HG03135 (cell line): ENCODE measurements around the gene CLMN.

Experiments
- ATAC-seq: cut with Tn5 transposase; IDR thresholded peaks from one replicate; pipeline ENCODE4 v1.9.1; 2021; ENCODE audit warnings: mild to moderate bottlenecking, moderate library complexity; ENCODE audit not compliant: unreplicated experiment

CLMN gene

GRCh38 chr14:95341564-95341963, 21.9 kb upstream of the CLMN start:
- no peak for ATAC-seq

DNA sequence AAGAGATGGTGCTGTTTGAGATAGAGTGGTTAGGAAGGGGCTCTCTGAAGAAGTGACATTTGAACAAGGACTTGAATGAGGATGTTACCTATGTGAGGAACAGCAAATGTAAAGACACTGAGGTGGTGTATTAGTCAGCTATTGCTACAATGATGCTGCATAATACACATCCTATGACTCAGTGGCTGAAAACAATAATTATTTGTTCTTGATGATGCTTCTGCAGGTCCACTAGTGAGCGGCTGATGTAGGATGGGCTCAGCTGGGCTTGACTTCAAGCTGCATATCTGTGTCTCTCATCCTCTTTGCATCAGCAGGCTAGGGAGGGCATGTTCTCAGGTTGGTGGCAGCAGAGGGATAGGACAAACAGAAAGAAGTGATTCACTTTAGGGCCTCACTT, 21.4 kb upstream of the CLMN start:
- ATAC-seq = no peak

- ATAC-seq = no peak
These were observed 20.5 kb upstream of the CLMN start for GRCh38 chr14:95340201-95340697.

DNA sequence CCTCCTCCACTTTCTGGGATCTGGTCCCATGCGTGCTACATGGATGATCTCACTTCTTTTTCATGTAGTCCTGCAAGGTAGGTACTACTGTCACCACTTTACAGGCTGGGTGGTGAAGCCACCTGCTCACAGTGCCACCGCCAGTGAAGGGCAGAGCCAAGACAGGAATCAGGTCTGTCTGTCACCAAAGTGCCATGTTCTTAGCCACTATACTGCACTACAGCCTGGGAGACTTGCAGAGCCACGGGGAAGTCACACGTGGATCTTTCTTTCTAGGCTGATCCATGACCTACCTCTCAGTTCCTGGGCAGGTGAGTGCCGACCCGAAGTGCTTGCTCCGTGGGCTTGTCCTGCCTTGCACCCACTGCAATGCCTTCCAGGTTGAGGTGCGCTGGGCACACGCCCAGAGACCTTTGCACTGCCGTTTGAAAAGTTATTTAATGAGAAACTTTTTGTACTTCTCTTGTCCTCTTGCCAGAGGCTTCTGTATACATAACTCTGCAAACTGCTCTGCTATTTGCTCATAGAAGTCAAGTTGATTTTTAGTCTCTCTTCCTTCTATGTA, 19.7 kb upstream of the CLMN start:
- ATAC-seq = no peak

- ATAC-seq = no peak
These were observed 18.7 kb upstream of the CLMN start for GRCh38 chr14:95338436-95338835.

DNA sequence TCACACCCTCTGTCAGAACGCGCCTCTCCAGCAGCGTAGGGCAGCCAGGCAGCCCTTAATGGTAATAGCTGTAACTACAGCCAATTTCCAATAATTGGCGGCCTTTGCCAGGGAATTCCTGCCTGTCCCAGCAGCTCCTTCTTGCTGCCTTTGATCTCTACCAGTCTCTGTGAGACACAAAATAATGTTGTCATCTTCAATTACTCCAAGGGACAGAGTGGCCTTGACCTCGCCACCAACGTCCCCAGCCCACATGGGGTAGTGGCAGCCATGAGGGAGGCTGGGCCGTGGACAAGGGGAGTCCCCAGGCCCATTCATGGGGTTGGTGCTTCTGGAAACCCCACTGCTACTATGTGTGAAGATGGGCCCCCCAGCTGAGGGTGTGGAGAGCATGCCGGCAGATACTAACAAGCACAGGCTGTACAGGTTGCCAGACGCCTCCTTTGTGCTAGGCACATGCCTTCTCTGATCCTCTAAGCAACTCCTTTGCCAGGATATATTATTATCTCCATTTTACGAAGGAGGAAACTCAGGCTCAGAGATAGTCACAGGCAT, 17.4 kb upstream of the CLMN start:
- ATAC-seq = no peak

DNA sequence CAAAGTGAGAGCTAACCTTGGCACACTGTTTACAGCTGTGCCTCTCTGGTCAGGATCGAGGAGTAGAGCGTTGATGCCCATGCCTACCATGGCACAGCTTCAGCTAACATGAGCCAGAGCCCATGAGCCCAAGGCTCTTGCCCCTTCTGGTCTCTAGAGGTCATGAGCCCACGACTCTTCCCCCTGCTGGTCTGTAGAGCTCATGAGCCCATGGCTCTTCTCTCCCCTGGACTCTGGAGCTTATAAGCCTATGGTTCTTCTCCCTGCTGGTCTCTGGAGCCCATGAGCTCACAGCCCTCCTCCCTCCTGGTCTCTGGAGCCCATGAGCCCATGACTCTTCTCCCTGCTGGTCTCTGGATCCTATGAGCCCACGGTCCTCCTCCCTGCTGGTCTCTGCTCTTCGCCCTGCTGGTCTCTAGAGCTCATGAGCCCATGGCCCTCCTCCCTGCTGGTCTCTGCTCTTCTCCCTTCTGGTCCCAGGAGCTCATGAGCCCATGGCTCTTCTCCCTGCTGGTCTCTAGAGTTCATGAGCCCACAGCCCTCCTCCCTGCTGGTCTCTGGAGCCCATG, 16.6 kb upstream of the CLMN start:
- no peak for ATAC-seq

DNA sequence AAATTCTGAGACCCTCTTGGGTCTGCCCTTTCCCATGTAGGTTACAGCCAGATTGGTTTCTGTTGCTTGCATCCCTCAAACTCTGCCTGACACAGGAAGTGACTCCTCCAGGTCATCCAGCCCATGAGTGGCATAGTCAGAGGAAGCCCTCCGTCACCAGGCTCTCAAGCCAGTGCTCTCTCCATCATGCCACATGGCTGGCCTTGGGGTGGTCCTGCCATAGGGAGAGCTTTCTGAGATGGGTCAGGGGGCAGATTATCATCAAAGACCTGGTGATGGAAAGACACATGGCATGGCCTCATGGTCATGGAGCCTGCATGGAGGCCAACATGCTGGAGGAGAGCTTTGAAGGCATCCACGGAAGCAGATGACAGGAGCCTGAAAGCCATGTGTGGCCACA, 15.4 kb upstream of the CLMN start:
- ATAC-seq = no peak

DNA sequence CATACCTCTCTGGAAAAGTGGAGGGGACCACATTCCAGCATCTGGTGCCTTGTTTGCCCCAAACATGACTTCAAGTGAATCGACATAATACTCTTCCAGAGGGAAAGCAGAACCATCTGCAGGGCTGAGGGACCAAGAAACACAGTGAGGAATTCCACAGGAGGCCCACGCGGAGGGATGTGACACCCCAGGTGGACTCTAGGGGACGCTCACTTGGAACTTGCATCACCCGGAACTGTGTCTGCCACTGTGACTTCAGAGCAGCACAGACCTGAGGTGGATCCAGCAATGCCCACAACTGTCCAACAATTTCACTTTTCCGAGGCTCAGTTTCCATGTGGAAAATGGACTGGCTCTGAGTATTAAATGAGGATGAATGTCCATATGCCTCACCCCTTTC, 14.3 kb upstream of the CLMN start:
- ATAC-seq = no peak

DNA sequence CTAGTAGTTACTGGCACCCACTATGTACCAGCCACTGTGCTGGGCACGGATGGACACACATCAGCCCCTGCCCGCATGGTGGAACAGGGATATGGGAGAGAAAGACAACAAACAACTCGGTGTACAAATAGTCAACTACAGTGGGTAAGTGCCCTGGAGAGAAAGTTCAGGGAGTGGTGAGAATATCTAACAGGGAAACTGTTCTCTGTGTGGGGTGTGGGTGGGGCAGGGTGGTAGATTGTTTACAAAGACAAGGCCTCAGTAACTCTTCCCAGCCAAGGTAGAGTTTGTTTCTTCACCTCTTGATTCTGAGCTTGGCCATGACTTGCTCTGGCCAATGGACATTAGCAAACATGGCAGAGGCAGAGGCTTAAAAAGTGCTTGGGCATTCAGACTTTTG, 12.9 kb upstream of the CLMN start:
- ATAC-seq = no peak

DNA sequence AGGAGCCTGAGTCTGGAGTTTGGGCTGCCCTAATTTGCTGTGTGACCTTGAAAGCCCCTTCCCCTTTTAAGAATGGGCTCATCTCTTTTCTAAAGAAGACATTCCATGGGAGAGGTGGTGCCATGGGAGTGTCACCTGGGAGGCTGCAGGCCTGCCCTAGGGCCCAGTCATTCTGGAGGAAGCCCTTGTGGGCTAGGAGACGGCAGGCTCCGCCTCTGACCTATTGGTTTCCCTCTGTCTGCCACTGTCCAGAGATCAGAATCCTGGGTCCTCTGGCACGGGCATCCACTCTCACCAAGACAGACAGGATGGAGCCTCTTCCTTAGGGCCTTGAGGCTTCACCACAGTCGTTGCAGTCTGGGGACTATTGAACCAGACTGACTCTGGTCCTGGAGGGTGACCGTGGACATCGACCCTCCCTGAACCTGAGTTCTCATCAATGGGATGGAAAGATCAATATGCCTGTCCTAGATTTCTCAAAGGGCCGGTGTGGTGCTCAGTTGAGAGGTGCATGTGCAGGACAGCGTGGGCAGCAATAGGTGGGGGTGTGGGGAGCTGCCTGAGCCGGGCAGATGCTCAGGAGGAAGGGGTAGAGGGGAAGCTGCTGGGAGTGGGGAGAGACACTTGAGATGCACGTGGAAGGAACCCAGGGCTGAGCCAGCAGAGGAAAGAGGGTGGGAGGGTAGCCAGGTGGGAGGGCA, 12.2 kb upstream of the CLMN start:
- ATAC-seq = no peak

GRCh38 chr14:95330591-95331370, 11.1 kb upstream of the CLMN start:
- no peak for ATAC-seq

DNA sequence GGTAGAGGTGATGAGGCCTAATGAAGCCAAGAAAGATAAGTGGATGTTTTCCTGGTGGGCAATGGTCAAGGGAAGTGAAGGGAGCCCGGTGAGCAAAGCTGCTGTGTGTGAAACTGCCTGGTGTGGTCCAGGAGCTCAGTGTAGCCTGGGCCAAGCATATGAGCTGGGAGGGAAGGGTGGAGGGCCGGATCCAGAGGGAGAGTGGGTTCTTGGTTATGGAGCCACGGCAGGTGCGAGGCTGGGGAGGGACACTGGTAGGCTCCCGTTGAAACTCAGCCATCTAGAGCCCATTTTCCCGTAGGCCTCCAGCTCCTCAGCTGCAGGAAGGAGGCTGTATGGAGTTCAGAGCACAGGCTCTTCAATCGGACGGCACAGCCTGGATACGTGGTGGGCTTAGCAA, 10.2 kb upstream of the CLMN start:
- no peak for ATAC-seq

DNA sequence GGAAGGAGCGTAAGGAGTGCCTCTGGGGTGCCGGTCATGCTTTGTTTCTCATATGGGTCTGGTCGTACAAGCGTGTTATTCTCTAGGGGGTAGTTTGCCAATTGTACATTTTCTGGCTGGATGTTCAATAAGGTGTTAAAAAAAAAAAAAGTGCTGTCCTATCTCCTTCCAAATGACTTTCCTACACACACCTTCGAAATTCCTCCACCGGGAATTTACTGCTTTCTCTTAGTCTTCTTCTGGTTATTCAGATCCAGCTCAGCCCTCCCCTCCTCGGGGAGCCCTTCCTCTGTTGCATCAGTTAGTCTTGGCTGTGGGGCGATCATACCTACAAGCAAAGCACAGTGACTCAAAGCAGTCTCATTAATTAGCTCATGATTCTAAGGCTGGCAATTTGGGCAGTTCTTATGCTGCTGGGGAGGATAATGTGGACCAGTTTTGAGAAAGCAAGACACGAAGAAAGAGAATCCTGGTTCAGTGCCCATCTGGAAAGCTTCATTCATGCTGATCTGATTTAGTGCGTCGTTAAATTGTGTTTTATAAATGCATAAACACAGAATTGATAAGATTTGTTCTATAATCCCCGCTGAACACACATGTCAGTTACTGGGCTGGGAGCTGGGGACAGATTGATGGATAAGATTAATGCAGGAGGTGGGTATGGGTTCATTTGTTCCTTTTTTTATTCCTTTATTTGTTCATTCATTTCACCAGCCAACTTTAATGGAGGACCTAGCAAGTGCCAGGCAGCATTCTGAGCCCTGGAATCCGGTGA, 9.2 kb upstream of the CLMN start:
- no peak for ATAC-seq

DNA sequence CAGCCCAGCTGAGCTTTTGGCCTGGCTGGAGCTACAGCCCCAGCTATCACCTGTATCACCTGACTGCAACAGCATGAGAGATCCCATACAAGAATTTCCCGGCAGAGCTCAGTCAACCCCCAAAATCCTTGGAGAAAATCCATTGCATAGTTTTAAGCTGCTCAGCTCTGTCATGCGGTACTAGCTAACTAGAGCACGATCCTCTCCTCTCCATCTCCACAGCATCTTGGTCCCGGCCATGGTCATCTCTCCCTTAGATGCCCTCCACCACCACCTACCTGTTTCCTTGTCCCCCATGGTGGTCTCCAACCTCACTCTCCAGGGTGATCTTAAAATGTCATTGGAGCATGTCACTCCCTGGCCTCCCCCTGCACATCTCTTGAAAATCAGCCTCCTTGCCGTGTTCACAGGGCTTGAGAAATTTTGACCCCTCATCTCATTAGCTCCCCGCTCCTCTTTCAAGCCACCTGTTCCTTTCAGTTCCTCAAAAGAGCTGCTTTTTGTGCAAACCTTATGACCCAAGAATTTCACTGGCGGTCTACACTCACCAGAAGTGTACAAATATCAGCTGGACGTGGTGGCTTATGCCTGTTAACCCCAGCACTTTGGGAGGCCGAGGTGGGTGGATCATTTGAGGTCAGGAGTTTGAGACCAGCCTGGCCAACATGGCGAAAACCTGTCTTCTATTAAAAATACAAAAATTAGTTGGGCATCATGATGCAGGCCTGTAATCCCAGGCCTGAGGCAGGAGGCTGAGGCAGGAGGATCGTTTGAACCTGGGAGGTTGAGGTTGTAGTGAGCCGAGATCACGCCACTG, 8.1 kb upstream of the CLMN start:
- ATAC-seq = peak; percentile 94

DNA sequence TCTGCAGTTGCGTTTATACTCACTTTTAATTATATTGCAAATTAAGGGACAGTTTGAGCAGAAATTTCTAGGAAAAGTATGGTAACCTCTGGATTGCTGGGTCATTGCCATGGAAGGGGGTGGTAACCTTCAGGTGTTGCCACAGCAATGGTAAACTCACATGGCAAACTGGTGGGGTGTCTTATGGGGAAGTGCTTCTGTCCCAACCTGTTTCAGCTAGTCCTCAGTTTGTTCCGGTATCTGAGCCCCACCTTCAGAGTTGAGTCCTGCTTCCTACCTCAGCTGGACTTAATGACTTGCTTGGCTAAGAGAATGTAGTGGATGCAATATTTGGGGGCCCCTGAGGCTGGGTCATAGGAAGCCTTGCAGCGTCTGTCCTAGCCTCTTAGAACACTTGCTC, 7.3 kb upstream of the CLMN start:
- no peak for ATAC-seq

GRCh38 chr14:95323917-95324316, 4.2 kb upstream of the CLMN start:
- ATAC-seq = no peak

DNA sequence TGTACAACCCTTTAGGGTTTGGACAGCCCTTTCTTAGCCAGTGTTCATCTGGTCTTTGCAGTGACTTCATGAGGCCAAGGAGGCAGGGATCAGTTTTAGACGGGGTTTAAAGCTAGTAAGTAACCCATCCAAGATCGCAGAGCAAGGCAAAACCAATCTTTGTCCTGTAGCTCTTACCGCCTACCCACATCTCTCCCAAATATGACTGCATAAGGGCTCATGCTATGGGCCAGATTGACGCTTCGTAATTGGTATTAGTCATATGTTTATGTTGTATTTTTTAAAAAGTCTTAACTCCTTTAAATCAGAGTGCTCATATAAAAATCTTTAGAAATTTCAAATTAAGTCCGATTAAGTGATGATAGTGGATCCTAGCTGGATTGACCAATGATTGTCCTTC, 3.7 kb upstream of the CLMN start:
- ATAC-seq = no peak

GRCh38 chr14:95322651-95323050, 2.9 kb upstream of the CLMN start:
- ATAC-seq = no peak
